ENCODE measurements around the gene TMPRSS11F.

TMPRSS11F gene

DNA sequence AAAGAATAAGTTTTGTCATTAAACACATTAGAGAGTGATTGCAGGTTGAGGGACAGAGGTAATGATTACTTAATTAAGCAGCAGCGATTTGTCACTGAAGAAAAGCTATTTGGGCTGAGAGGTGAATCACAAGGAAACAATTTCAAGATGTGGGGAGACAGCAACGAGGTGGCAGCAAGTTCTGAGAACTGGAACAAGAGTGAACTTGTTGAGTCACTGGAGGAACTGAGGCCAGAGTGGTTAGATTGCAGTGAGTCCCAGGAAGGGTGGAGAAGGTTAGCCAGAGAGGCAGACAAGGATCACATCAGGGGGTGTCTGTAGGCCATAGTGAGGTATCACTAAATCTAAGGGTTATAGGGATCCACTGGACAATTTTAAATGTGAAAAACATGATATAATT, 108.5 kb downstream of the TMPRSS11F start:
- no peaks in the 10 kb centered on the region for H4K20me1 ChIP-seq (ENCODE audit: control insufficient read depth, insufficient read depth, low read depth, low read length)
- no peaks in the 10 kb centered on the region for H3K36me3 ChIP-seq (ENCODE audit: control insufficient read depth, low read length)
- no peaks in the 10 kb centered on the region for H3K27me3 ChIP-seq (ENCODE audit: control insufficient read depth, low read length)
- H3F3A ChIP-seq (ENCODE audit: control insufficient read depth, insufficient read depth): no peaks in the 10 kb centered on the region
- no peak for TF ChIP-seq EZH2phosphoT487 (IDR thresholded peaks at IDR 0.05; ENCODE audit: borderline replicate concordance, low read length)
- TF ChIP-seq, protein P1, sequence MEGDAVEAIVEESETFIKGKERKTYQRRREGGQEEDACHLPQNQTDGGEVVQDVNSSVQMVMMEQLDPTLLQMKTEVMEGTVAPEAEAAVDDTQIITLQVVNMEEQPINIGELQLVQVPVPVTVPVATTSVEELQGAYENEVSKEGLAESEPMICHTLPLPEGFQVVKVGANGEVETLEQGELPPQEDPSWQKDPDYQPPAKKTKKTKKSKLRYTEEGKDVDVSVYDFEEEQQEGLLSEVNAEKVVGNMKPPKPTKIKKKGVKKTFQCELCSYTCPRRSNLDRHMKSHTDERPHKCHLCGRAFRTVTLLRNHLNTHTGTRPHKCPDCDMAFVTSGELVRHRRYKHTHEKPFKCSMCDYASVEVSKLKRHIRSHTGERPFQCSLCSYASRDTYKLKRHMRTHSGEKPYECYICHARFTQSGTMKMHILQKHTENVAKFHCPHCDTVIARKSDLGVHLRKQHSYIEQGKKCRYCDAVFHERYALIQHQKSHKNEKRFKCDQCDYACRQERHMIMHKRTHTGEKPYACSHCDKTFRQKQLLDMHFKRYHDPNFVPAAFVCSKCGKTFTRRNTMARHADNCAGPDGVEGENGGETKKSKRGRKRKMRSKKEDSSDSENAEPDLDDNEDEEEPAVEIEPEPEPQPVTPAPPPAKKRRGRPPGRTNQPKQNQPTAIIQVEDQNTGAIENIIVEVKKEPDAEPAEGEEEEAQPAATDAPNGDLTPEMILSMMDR (IDR thresholded peaks at IDR 0.05; ENCODE audit: low read depth, low read length, poor library complexity, severe bottlenecking): no peak
- no peaks in the 10 kb centered on the region for H3K9me3 ChIP-seq (ENCODE audit: control insufficient read depth, insufficient read depth, low read length)
- no peak overlapping the region for H3K27ac ChIP-seq (ENCODE audit: low read depth, low read length)
- H3K79me2 ChIP-seq (ENCODE audit: control insufficient read depth, low read length): no peaks in the 10 kb centered on the region
- H3K9me2 ChIP-seq (replicated peaks; ENCODE audit: control insufficient read depth, low read length): no peaks in the 10 kb centered on the region
- H3K4me2 ChIP-seq (ENCODE audit: low read length): no peak overlapping the region
- no peak overlapping the region for H3K4me3 ChIP-seq (ENCODE audit: low read length)
- H3K4me1 ChIP-seq (ENCODE audit: control insufficient read depth, low read length): no peaks in the 10 kb centered on the region

DNA sequence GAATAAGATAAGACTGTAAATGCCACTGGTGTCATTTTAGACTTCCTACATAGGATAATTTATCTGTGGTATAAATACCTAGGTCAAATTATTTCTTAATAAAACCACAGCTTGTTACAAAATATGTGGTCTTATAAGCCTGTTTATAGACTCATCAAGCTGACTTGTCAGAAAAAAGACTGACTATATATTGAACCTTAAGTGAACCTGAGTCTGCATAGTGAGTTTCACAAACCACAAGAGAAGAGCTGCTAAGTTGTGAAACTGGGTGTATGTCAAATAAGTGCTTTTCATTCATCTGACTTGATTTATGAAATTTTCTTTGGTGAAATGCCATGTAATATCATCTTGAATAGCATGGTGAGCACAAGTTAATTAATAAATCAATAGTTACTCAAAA, 118.0 kb downstream of the TMPRSS11F start:
- H4K20me1 ChIP-seq (ENCODE audit: control insufficient read depth, insufficient read depth, low read depth, low read length): no peaks in the 10 kb centered on the region
- no peaks in the 10 kb centered on the region for H3K9me2 ChIP-seq (replicated peaks; ENCODE audit: control insufficient read depth, low read length)
- no peak overlapping the region for H3K27ac ChIP-seq (ENCODE audit: low read depth, low read length)
- no peaks in the 10 kb centered on the region for H3K27me3 ChIP-seq (ENCODE audit: control insufficient read depth, low read length)
- H3K4me3 ChIP-seq (ENCODE audit: low read length): no peak overlapping the region
- no peaks in the 10 kb centered on the region for H3F3A ChIP-seq (ENCODE audit: control insufficient read depth, insufficient read depth)
- no peak overlapping the region for H3K4me2 ChIP-seq (ENCODE audit: low read length)
- H3K36me3 ChIP-seq (ENCODE audit: control insufficient read depth, low read length): no peaks in the 10 kb centered on the region
- no peaks in the 10 kb centered on the region for H3K79me2 ChIP-seq (ENCODE audit: control insufficient read depth, low read length)
- no peaks in the 10 kb centered on the region for H3K9me3 ChIP-seq (ENCODE audit: control insufficient read depth, insufficient read depth, low read length)
- H3K4me1 ChIP-seq (ENCODE audit: control insufficient read depth, low read length): no peaks in the 10 kb centered on the region
- TF ChIP-seq EZH2phosphoT487 (IDR thresholded peaks at IDR 0.05; ENCODE audit: borderline replicate concordance, low read length): no peak
- TF ChIP-seq, protein P1 (IDR thresholded peaks at IDR 0.05; ENCODE audit: low read depth, low read length, poor library complexity, severe bottlenecking): no peak
